Measurements from ENCODE around the gene HS6ST3. TPM values are rescaled to one million over a fixed set of nuclear protein-coding genes. Genes with fewer than 3 reads are reported as not detected.

The HS6ST3 gene
- total and polyA plus RNA-seq, 2 experiments from 2014 or later: 0.11 TPM; not detected in 1

DNA sequence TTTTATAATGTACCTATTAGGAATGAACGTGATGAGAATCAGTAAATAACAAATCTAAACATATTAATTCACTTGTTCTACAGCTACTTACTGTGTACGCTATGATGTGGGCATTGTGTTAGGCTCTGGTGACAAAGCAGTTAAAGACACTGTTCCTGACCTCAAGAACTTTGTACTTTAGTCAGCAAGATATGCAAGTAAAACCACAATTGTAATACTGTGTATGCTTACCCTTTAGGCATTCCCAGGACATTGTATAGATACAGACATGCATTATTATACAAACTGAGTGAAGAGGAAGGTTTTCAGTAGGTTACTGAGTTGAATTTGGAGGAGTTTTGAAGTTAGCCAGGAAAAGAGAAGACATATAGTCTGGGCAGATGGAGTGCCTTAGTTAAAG is 435.8 kb downstream of the HS6ST3 start:
- 41 to 52% methylated on average over 2 of the region's 2 CpGs for WGBS, 2 experiments (ENCODE audit: low coverage in 1 of 2, low lambda C conversion rate in 2 of 2, missing lambda C conversion rate in 2 of 2)
- no peak overlapping the region for H2AFZ ChIP-seq
- no peaks in the 10 kb centered on the region for H4K20me1 ChIP-seq (ENCODE audit: insufficient read depth)

DNA sequence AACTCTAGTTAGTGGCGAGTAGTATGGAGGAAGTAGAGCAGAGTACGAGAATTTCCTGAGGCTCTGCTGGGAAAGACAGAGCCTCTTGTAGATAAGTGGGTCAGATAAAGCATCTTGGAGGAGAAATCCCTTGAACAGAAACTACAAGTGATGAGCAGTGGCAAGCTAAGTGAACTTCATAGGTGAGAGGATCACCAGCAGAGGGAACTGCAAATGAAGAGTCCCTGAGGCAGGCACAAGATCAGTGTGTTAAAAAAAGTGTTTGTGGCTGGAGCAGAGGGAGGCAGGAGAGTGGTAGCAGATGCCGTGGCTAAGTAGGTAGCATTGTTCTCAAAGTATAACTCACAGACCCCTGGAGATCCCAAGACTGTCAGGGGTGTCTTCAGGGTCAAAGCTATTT is 437.6 kb downstream of the HS6ST3 start:
- Histone ChIP-seq H2AFZ (no peak overlapping the region), H3K9ac (no peak overlapping the region), H3K27ac (no peak overlapping the region), H3F3A (ENCODE audit: insufficient read depth) (no peaks in the 10 kb centered on the region), H3K27me3 (replicated peaks; ENCODE audit: insufficient read depth) (no peaks in the 10 kb centered on the region), H4K20me1 (ENCODE audit: insufficient read depth) (no peaks in the 10 kb centered on the region), H3K4me2 (ENCODE audit: unreplicated experiment) (no peak overlapping the region), H3K4me3 (no peak overlapping the region), H3K79me2 (ENCODE audit: insufficient read depth) (no peaks in the 10 kb centered on the region), H3K36me3 (ENCODE audit: low read depth) (no peaks in the 10 kb centered on the region), H3K4me1 (ENCODE audit: insufficient read depth) (no peaks in the 10 kb centered on the region), H3K9me2 (ENCODE audit: insufficient read depth) (no peaks in the 10 kb centered on the region), H3K9me3 (ENCODE audit: low read depth) (no peaks in the 10 kb centered on the region)
- WGBS, 2 experiments (ENCODE audit: low coverage in 1 of 2, low lambda C conversion rate in 2 of 2, missing lambda C conversion rate in 2 of 2): 33 to 50% methylated on average over 3 of the region's 3 CpGs
- TF ChIP-seq EZH2phosphoT487 (IDR thresholded peaks at IDR 0.05; ENCODE audit: insufficient read depth, low read depth): no peak
- no peak for DNase-seq
- in situ Hi-C loops (cut with MboI): no loop called here

More for the DNA sequence above, 435.8 kb downstream of the HS6ST3 start:
- Histone ChIP-seq H3K9me2 (ENCODE audit: insufficient read depth) (no peaks in the 10 kb centered on the region), H3K27me3 (replicated peaks; ENCODE audit: insufficient read depth) (no peaks in the 10 kb centered on the region), H3K4me1 (ENCODE audit: insufficient read depth) (no peaks in the 10 kb centered on the region), H3K27ac (no peak overlapping the region), H3K4me2 (ENCODE audit: unreplicated experiment) (no peak overlapping the region), H3K9ac (no peak overlapping the region), H3K4me3 (no peak overlapping the region), H3K79me2 (ENCODE audit: insufficient read depth) (no peaks in the 10 kb centered on the region), H3F3A (ENCODE audit: insufficient read depth) (no peaks in the 10 kb centered on the region), H3K36me3 (ENCODE audit: low read depth) (no peaks in the 10 kb centered on the region), H3K9me3 (ENCODE audit: low read depth) (no peaks in the 10 kb centered on the region)
- in situ Hi-C loops (cut with MboI): no loop called here
- no peak for TF ChIP-seq EZH2phosphoT487 (IDR thresholded peaks at IDR 0.05; ENCODE audit: insufficient read depth, low read depth)
- TF ChIP-seq EZH2 (IDR thresholded peaks at IDR 0.05; ENCODE audit: insufficient read depth, poor library complexity, severe bottlenecking): no peak
- DNase-seq: no peak

DNA sequence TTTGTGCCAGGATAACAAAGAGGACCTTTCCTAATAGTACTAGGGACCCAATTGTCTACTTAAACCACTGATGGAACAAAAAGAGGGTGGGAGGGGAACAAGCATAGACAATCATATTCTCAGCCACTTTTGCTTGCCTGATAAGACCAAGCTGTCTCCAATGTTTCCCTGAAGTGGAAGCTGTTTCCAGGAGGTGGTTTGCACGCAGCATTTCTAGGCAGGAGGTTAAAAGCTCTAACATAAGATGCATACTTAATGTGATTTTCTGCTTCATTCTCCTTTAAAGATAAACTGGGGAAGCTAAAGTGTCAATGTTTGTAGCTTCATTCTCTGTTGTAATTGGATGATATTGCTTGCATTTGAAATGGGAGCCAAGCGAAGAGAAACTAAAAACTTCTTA is 442.9 kb downstream of the HS6ST3 start:
- H3K9me3 ChIP-seq (ENCODE audit: low read depth): no peaks in the 10 kb centered on the region
- H3K27ac ChIP-seq: no peak overlapping the region
- no peaks in the 10 kb centered on the region for H3K9me2 ChIP-seq (ENCODE audit: insufficient read depth)
- H3K4me1 ChIP-seq (ENCODE audit: insufficient read depth): no peaks in the 10 kb centered on the region
- H3K4me2 ChIP-seq (ENCODE audit: unreplicated experiment): no peak overlapping the region
- no peak for DNase-seq
- H3K27me3 ChIP-seq (replicated peaks; ENCODE audit: insufficient read depth): no peaks in the 10 kb centered on the region
- in situ Hi-C loops (cut with MboI): no loop called here
- no peak overlapping the region for H3K4me3 ChIP-seq
- no peaks in the 10 kb centered on the region for H3K79me2 ChIP-seq (ENCODE audit: insufficient read depth)
- no peaks in the 10 kb centered on the region for H4K20me1 ChIP-seq (ENCODE audit: insufficient read depth)
- no peaks in the 10 kb centered on the region for H3F3A ChIP-seq (ENCODE audit: insufficient read depth)
- H3K9ac ChIP-seq: no peak overlapping the region
- H2AFZ ChIP-seq: no peak overlapping the region
- 59 to 72% methylated on average over 2 of the region's 2 CpGs for WGBS, 2 experiments (ENCODE audit: low coverage in 1 of 2, low lambda C conversion rate in 2 of 2, missing lambda C conversion rate in 2 of 2)
- no peaks in the 10 kb centered on the region for H3K36me3 ChIP-seq (ENCODE audit: low read depth)
- TF ChIP-seq EZH2 (IDR thresholded peaks at IDR 0.05; ENCODE audit: insufficient read depth, poor library complexity, severe bottlenecking) (no peak), EZH2phosphoT487 (IDR thresholded peaks at IDR 0.05; ENCODE audit: insufficient read depth, low read depth) (no peak)

DNA sequence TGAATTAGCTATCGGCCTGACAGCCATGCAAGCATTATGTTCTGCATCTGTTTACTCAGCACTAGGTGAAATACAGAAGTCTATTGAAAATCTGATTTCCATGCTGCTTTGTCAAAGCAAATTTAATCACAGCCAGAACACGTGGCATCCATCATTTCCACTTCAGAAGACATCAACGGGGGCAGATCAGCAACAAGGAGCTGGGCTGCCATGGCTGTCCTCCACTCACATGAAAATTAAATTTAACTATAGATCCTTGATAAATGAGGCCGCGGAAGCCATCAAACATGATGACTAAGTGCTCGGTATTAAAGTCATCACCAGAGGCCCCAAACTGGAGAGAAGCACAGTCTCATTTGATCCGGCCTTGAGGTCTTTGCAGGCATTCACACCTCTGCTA is 443.5 kb downstream of the HS6ST3 start:
- Histone ChIP-seq H3K36me3 (ENCODE audit: low read depth) (no peaks in the 10 kb centered on the region), H2AFZ (no peak overlapping the region), H3K79me2 (ENCODE audit: insufficient read depth) (no peaks in the 10 kb centered on the region), H3K4me2 (ENCODE audit: unreplicated experiment) (no peak overlapping the region), H3K27ac (no peak overlapping the region), H3F3A (ENCODE audit: insufficient read depth) (no peaks in the 10 kb centered on the region), H3K27me3 (replicated peaks; ENCODE audit: insufficient read depth) (no peaks in the 10 kb centered on the region), H3K9me3 (ENCODE audit: low read depth) (no peaks in the 10 kb centered on the region), H3K4me3 (no peak overlapping the region), H4K20me1 (ENCODE audit: insufficient read depth) (no peaks in the 10 kb centered on the region), H3K9ac (no peak overlapping the region), H3K4me1 (ENCODE audit: insufficient read depth) (no peaks in the 10 kb centered on the region), H3K9me2 (ENCODE audit: insufficient read depth) (no peaks in the 10 kb centered on the region)
- in situ Hi-C loops (cut with MboI): no loop called here
- WGBS, 2 experiments (ENCODE audit: low coverage in 1 of 2, low lambda C conversion rate in 2 of 2, missing lambda C conversion rate in 2 of 2): 55 to 59% methylated on average over 7 of the region's 7 CpGs
- no peak for DNase-seq
- TF ChIP-seq EZH2phosphoT487 (IDR thresholded peaks at IDR 0.05; ENCODE audit: insufficient read depth, low read depth) (no peak), EZH2 (IDR thresholded peaks at IDR 0.05; ENCODE audit: insufficient read depth, poor library complexity, severe bottlenecking) (no peak)

DNA sequence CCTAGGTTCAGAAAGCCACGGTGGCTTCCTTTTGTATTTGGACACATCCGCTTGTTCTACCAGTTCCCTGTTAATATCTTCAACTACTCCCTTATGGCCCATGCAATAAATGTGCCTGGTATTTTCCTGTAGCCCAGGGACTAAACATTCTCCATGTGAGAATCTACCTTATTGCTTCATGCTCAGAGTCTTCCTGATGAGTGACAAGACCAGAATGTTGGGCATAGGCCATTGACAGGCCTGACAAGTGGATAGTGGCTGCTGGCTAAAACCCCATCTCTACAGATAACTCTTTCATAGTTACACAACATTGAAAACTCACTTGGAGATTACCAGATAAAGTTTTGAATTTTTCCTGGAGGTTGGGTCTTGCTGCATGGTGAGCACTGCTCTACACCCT is 449.9 kb downstream of the HS6ST3 start:
- no peak overlapping the region for H3K27ac ChIP-seq
- no peaks in the 10 kb centered on the region for H3K9me2 ChIP-seq (ENCODE audit: insufficient read depth)
- H3K9me3 ChIP-seq (ENCODE audit: low read depth): no peaks in the 10 kb centered on the region
- H3F3A ChIP-seq (ENCODE audit: insufficient read depth): no peaks in the 10 kb centered on the region
- 57 to 63% methylated on average over 2 of the region's 2 CpGs for WGBS, 2 experiments (ENCODE audit: low coverage in 1 of 2, low lambda C conversion rate in 2 of 2, missing lambda C conversion rate in 2 of 2)
- in situ Hi-C loops (cut with MboI): no loop called here
- no peaks in the 10 kb centered on the region for H3K27me3 ChIP-seq (replicated peaks; ENCODE audit: insufficient read depth)
- H3K79me2 ChIP-seq (ENCODE audit: insufficient read depth): no peaks in the 10 kb centered on the region
- DNase-seq: no peak
- no peak overlapping the region for H3K4me2 ChIP-seq (ENCODE audit: unreplicated experiment)
- no peak for TF ChIP-seq EZH2phosphoT487 (IDR thresholded peaks at IDR 0.05; ENCODE audit: insufficient read depth, low read depth)
- no peak for TF ChIP-seq EZH2 (IDR thresholded peaks at IDR 0.05; ENCODE audit: insufficient read depth, poor library complexity, severe bottlenecking)
- H2AFZ ChIP-seq: no peak overlapping the region
- no peaks in the 10 kb centered on the region for H3K4me1 ChIP-seq (ENCODE audit: insufficient read depth)
- no peak overlapping the region for H3K4me3 ChIP-seq
- no peaks in the 10 kb centered on the region for H4K20me1 ChIP-seq (ENCODE audit: insufficient read depth)
- no peak overlapping the region for H3K9ac ChIP-seq
- H3K36me3 ChIP-seq (ENCODE audit: low read depth): no peaks in the 10 kb centered on the region

Data from GM23248 (cell line).